ENCODE results near the gene BCL2. TPM values are rescaled to one million over a fixed set of nuclear protein-coding genes. Genes with fewer than 3 reads are reported as not detected.
A peak's percentile ranks its signal among the peaks of the same experiment; 100 is the strongest.

BCL2 gene
- total and polyA plus RNA-seq, 9 of the 15 experiments (the other 6 are each of a cell fraction or from before 2014, with no cell fraction given): 0.10 to 1.1 (median 0.65) TPM

DNA sequence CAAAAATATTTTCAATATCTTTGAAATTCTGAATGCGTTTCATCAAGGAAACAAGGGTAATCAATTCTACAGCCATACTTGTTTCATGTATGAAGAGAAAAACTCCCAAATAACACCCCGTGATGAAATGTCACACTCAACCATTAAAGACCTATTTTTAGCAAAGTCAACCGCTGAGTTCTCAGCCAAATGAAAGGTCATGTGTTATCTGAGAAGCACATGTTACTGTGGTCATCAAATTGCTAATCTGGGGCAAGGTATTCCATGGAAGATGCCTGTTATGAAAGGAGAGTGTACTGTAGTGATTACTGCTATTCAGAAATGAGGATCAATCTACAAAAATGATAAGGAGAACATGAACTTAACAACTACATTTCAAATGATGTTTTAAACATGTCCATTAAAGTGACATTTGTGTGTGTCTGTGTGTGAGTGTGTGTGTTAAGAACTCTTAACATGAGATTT, 126.7 kb downstream of the BCL2 start (continued):
- TF ChIP-seq, protein P1, sequence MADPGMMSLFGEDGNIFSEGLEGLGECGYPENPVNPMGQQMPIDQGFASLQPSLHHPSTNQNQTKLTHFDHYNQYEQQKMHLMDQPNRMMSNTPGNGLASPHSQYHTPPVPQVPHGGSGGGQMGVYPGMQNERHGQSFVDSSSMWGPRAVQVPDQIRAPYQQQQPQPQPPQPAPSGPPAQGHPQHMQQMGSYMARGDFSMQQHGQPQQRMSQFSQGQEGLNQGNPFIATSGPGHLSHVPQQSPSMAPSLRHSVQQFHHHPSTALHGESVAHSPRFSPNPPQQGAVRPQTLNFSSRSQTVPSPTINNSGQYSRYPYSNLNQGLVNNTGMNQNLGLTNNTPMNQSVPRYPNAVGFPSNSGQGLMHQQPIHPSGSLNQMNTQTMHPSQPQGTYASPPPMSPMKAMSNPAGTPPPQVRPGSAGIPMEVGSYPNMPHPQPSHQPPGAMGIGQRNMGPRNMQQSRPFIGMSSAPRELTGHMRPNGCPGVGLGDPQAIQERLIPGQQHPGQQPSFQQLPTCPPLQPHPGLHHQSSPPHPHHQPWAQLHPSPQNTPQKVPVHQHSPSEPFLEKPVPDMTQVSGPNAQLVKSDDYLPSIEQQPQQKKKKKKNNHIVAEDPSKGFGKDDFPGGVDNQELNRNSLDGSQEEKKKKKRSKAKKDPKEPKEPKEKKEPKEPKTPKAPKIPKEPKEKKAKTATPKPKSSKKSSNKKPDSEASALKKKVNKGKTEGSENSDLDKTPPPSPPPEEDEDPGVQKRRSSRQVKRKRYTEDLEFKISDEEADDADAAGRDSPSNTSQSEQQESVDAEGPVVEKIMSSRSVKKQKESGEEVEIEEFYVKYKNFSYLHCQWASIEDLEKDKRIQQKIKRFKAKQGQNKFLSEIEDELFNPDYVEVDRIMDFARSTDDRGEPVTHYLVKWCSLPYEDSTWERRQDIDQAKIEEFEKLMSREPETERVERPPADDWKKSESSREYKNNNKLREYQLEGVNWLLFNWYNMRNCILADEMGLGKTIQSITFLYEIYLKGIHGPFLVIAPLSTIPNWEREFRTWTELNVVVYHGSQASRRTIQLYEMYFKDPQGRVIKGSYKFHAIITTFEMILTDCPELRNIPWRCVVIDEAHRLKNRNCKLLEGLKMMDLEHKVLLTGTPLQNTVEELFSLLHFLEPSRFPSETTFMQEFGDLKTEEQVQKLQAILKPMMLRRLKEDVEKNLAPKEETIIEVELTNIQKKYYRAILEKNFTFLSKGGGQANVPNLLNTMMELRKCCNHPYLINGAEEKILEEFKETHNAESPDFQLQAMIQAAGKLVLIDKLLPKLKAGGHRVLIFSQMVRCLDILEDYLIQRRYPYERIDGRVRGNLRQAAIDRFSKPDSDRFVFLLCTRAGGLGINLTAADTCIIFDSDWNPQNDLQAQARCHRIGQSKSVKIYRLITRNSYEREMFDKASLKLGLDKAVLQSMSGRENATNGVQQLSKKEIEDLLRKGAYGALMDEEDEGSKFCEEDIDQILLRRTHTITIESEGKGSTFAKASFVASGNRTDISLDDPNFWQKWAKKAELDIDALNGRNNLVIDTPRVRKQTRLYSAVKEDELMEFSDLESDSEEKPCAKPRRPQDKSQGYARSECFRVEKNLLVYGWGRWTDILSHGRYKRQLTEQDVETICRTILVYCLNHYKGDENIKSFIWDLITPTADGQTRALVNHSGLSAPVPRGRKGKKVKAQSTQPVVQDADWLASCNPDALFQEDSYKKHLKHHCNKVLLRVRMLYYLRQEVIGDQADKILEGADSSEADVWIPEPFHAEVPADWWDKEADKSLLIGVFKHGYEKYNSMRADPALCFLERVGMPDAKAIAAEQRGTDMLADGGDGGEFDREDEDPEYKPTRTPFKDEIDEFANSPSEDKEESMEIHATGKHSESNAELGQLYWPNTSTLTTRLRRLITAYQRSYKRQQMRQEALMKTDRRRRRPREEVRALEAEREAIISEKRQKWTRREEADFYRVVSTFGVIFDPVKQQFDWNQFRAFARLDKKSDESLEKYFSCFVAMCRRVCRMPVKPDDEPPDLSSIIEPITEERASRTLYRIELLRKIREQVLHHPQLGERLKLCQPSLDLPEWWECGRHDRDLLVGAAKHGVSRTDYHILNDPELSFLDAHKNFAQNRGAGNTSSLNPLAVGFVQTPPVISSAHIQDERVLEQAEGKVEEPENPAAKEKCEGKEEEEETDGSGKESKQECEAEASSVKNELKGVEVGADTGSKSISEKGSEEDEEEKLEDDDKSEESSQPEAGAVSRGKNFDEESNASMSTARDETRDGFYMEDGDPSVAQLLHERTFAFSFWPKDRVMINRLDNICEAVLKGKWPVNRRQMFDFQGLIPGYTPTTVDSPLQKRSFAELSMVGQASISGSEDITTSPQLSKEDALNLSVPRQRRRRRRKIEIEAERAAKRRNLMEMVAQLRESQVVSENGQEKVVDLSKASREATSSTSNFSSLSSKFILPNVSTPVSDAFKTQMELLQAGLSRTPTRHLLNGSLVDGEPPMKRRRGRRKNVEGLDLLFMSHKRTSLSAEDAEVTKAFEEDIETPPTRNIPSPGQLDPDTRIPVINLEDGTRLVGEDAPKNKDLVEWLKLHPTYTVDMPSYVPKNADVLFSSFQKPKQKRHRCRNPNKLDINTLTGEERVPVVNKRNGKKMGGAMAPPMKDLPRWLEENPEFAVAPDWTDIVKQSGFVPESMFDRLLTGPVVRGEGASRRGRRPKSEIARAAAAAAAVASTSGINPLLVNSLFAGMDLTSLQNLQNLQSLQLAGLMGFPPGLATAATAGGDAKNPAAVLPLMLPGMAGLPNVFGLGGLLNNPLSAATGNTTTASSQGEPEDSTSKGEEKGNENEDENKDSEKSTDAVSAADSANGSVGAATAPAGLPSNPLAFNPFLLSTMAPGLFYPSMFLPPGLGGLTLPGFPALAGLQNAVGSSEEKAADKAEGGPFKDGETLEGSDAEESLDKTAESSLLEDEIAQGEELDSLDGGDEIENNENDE (IDR thresholded peaks at IDR 0.05; ENCODE audit: low read depth, low read length): no peak
- TF ChIP-seq YBX1 (IDR thresholded peaks at IDR 0.05) (no peak), PRMT5 (CRISPR knock-in tag; IDR thresholded peaks at IDR 0.05) (no peak), SMAD4 (CRISPR knock-in tag; conservative IDR thresholded peaks at IDR 0.05) (no peak), SMARCB1 (IDR thresholded peaks at IDR 0.05; ENCODE audit: insufficient read length, low read depth) (no peak), CREM (IDR thresholded peaks at IDR 0.05; ENCODE audit: low read depth) (peak; percentile 55; the same call in 1 of the 2 replicates), L3MBTL2 (IDR thresholded peaks at IDR 0.05) (0 out of 2 replicates have a peak, but pooled peaks have one; percentile 31), JUND (IDR thresholded peaks at IDR 0.05; ENCODE audit: borderline replicate concordance, low read depth, low read length) (peak; percentile 35; the same call in 1 of the 2 replicates), JUND (tag; IDR thresholded peaks at IDR 0.05; ENCODE audit: borderline replicate concordance, low read depth, low read length) (no peak), HMG20A (CRISPR knock-in tag; conservative IDR thresholded peaks at IDR 0.05) (0 out of 2 replicates have a peak, but pooled peaks have one; percentile 62), ZBED1 (IDR thresholded peaks at IDR 0.05) (0 out of 2 replicates have a peak, but pooled peaks have one; percentile 35), ZNF165 (CRISPR knock-in tag; IDR thresholded peaks at IDR 0.05; ENCODE audit: borderline replicate concordance) (no peak), TARDBP (IDR thresholded peaks at IDR 0.05) (no peak), SIN3A (IDR thresholded peaks at IDR 0.05; ENCODE audit: borderline replicate concordance in 2 of 2, control insufficient read depth in 1 of 2, low read depth in 2 of 2, low read length in 2 of 2) (no peak), ZNF764 (CRISPR knock-in tag; IDR thresholded peaks at IDR 0.05; ENCODE audit: low read depth) (no peak)
- TF ChIP-seq, protein P2, sequence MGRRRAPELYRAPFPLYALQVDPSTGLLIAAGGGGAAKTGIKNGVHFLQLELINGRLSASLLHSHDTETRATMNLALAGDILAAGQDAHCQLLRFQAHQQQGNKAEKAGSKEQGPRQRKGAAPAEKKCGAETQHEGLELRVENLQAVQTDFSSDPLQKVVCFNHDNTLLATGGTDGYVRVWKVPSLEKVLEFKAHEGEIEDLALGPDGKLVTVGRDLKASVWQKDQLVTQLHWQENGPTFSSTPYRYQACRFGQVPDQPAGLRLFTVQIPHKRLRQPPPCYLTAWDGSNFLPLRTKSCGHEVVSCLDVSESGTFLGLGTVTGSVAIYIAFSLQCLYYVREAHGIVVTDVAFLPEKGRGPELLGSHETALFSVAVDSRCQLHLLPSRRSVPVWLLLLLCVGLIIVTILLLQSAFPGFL (CRISPR knock-in tag; IDR thresholded peaks at IDR 0.05): no peak

Measured in K562 (cell line).